Measurements from ENCODE around the gene SNX1. TPM values are rescaled to one million over a fixed set of nuclear protein-coding genes. Genes with fewer than 3 reads are reported as not detected.
"Not testable (repeated sequence)": the region's sequence is repeated elsewhere in the genome, so short reads cannot be mapped to it uniquely, and the experiment has no call there.

Gene SNX1, protein sequence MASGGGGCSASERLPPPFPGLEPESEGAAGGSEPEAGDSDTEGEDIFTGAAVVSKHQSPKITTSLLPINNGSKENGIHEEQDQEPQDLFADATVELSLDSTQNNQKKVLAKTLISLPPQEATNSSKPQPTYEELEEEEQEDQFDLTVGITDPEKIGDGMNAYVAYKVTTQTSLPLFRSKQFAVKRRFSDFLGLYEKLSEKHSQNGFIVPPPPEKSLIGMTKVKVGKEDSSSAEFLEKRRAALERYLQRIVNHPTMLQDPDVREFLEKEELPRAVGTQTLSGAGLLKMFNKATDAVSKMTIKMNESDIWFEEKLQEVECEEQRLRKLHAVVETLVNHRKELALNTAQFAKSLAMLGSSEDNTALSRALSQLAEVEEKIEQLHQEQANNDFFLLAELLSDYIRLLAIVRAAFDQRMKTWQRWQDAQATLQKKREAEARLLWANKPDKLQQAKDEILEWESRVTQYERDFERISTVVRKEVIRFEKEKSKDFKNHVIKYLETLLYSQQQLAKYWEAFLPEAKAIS
- total RNA-seq (2012; rRNA removed), result 28.1 and 29.5 TPM in 2 replicates

- Histone ChIP-seq H3K4me1 (ENCODE audit: control insufficient read depth, insufficient read depth, low read length) (peaks cover 37% of the 10 kb centered on the region), H3K4me2 (ENCODE audit: low read length) (peak within 1 kb of the TSS; percentile 97), H3K4me3 (ENCODE audit: low read length) (peak within 1 kb of the TSS; percentile 88), H3K27me3 (ENCODE audit: control insufficient read depth, insufficient read depth, low read length) (no peaks in the 10 kb centered on the region), H3K9me3 (replicated peaks; ENCODE audit: low read length) (no peaks in the 10 kb centered on the region), H3K36me3 (ENCODE audit: insufficient read depth, low read length) (no peaks in the 10 kb centered on the region), H3K9ac (ENCODE audit: low read depth, low read length) (peak within 1 kb of the TSS; percentile 89)
These were observed at the start of gene SNX1 for GRCh38 chr15:64095795-64096667. SNX1 (plus strand) TSS chr15:64095982; CDS start chr15:64096014, 32 bp downstream.

- H3K9me3 ChIP-seq (replicated peaks; ENCODE audit: low read length), result no peaks in the 10 kb centered on the region
- peaks cover 22% of the 10 kb centered on the region for H3K27me3 ChIP-seq (ENCODE audit: control insufficient read depth, insufficient read depth, low read length)
- H3K4me3 ChIP-seq (ENCODE audit: low read length), result peak within 1 kb of the TSS; percentile 75
- peak within 1 kb of the TSS; percentile 74 for H3K9ac ChIP-seq (ENCODE audit: low read depth, low read length)
- peak within 1 kb of the TSS; percentile 89 for H3K4me2 ChIP-seq (ENCODE audit: low read length)
- H3K4me1 ChIP-seq (ENCODE audit: control insufficient read depth, insufficient read depth, low read length), result peaks cover 17% of the 10 kb centered on the region
- no peaks in the 10 kb centered on the region for H3K36me3 ChIP-seq (ENCODE audit: insufficient read depth, low read length)
These were observed 49.2 kb upstream of the SNX1 start, which contains the start of gene DAPK2 for GRCh38 chr15:64046421-64047153. DAPK2 (minus strand) TSS chr15:64046485; CDS start chr15:64040261, 6,224 bp downstream.

- peaks cover 17% of the 10 kb centered on the region for H3K4me1 ChIP-seq (ENCODE audit: control insufficient read depth, insufficient read depth, low read length)
- no peak overlapping the region for H3K4me3 ChIP-seq (ENCODE audit: low read length)
- H3K9ac ChIP-seq (ENCODE audit: low read depth, low read length), result no peak overlapping the region
- H3K4me2 ChIP-seq (ENCODE audit: low read length), result no peak overlapping the region
- peaks cover 15% of the 10 kb centered on the region for H3K27me3 ChIP-seq (ENCODE audit: control insufficient read depth, insufficient read depth, low read length)
- H3K9me3 ChIP-seq (replicated peaks; ENCODE audit: low read length), result no peaks in the 10 kb centered on the region
- H3K36me3 ChIP-seq (ENCODE audit: insufficient read depth, low read length), result no peaks in the 10 kb centered on the region
These were observed 46.9 kb upstream of the SNX1 start for GRCh38 chr15:64048781-64049460.

GRCh38 chr15:64050281-64051092, 45.3 kb upstream of the SNX1 start:
- no peak overlapping the region for H3K4me3 ChIP-seq (ENCODE audit: low read length)

GRCh38 chr15:64051093-64051402, 44.7 kb upstream of the SNX1 start:
- Histone ChIP-seq H3K27me3 (ENCODE audit: control insufficient read depth, insufficient read depth, low read length) (peaks cover 15% of the 10 kb centered on the region), H3K4me3 (ENCODE audit: low read length) (no peak overlapping the region), H3K4me1 (ENCODE audit: control insufficient read depth, insufficient read depth, low read length) (peaks cover 6% of the 10 kb centered on the region), H3K9me3 (replicated peaks; ENCODE audit: low read length) (no peaks in the 10 kb centered on the region), H3K9ac (ENCODE audit: low read depth, low read length) (no peak overlapping the region), H3K36me3 (ENCODE audit: insufficient read depth, low read length) (no peaks in the 10 kb centered on the region), H3K4me2 (ENCODE audit: low read length) (no peak overlapping the region)

More at GRCh38 chr15:64050281-64051092, 45.3 kb upstream of the SNX1 start:
- Histone ChIP-seq H3K4me1 (ENCODE audit: control insufficient read depth, insufficient read depth, low read length) (peaks cover 10% of the 10 kb centered on the region), H3K9me3 (replicated peaks; ENCODE audit: low read length) (no peaks in the 10 kb centered on the region), H3K4me2 (ENCODE audit: low read length) (no peak overlapping the region), H3K36me3 (ENCODE audit: insufficient read depth, low read length) (no peaks in the 10 kb centered on the region), H3K9ac (ENCODE audit: low read depth, low read length) (no peak overlapping the region), H3K27me3 (ENCODE audit: control insufficient read depth, insufficient read depth, low read length) (peaks cover 15% of the 10 kb centered on the region)

GRCh38 chr15:64051407-64052259, 44.1 kb upstream of the SNX1 start:
- Histone ChIP-seq H3K36me3 (ENCODE audit: insufficient read depth, low read length) (no peaks in the 10 kb centered on the region), H3K27me3 (ENCODE audit: control insufficient read depth, insufficient read depth, low read length) (peaks cover 15% of the 10 kb centered on the region), H3K4me2 (ENCODE audit: low read length) (no peak overlapping the region), H3K4me3 (ENCODE audit: low read length) (no peak overlapping the region), H3K9me3 (replicated peaks; ENCODE audit: low read length) (no peaks in the 10 kb centered on the region), H3K9ac (ENCODE audit: low read depth, low read length) (no peak overlapping the region), H3K4me1 (ENCODE audit: control insufficient read depth, insufficient read depth, low read length) (peaks cover 4% of the 10 kb centered on the region)

DNA sequence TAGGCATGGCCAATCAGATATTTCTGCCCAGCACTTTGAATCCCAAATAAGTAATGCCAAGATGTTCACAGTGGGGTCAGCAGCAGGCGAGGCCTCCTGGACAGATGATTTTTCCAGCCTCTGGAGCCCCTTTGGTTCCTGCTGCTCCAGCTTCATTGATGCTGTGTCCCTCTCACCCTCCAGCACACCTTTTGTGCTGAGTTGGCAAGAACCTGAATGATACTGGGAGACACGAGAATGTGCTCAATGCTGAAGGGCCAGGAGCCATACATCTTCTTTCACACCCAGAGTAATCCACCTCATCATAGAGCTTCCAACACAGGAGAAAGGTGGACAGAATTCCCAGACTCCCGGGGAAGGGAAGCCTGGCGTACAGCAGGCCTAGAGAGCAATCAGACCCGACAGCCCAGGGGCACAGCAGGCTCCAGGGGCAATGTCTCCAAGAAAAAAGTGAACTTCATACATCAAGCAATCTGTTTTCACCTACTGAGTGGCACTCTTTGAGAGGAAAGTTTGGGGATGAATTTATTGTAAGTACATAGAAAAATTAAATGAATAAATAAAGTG, 42.8 kb upstream of the SNX1 start:
- Histone ChIP-seq H3K4me1 (ENCODE audit: control insufficient read depth, insufficient read depth, low read length) (no peaks in the 10 kb centered on the region), H3K9ac (ENCODE audit: low read depth, low read length) (no peak overlapping the region), H3K9me3 (replicated peaks; ENCODE audit: low read length) (no peaks in the 10 kb centered on the region), H3K4me3 (ENCODE audit: low read length) (no peak overlapping the region), H3K4me2 (ENCODE audit: low read length) (no peak overlapping the region), H3K27me3 (ENCODE audit: control insufficient read depth, insufficient read depth, low read length) (peaks cover 11% of the 10 kb centered on the region), H3K36me3 (ENCODE audit: insufficient read depth, low read length) (no peaks in the 10 kb centered on the region)

DNA sequence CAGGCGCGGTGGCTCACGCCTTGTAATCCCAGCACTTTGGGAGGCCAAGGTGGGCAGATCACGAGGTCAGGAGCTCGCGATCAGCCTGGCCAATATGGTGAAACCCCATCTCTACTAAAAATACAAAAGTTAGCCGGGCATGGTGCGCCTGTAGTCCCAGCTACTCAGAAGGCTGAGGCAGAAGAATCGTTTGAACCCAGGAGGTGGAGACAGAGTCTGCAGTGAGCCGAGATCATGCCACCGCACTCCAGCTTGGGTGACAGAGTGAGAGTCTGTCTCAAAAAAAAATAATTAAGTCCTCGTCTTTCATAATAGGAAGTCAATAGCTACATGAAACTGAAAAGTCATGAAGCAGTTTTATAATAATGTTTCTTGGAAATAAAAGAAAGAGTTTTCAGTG, 42.1 kb upstream of the SNX1 start:
- H3K4me1 ChIP-seq (ENCODE audit: control insufficient read depth, insufficient read depth, low read length), result not testable (repeated sequence)

GRCh38 chr15:64058279-64058678, 37.5 kb upstream of the SNX1 start:
- Histone ChIP-seq H3K27me3 (ENCODE audit: control insufficient read depth, insufficient read depth, low read length) (no peaks in the 10 kb centered on the region), H3K4me3 (ENCODE audit: low read length) (no peak overlapping the region), H3K4me2 (ENCODE audit: low read length) (no peak overlapping the region), H3K9me3 (replicated peaks; ENCODE audit: low read length) (no peaks in the 10 kb centered on the region), H3K36me3 (ENCODE audit: insufficient read depth, low read length) (no peaks in the 10 kb centered on the region), H3K9ac (ENCODE audit: low read depth, low read length) (no peak overlapping the region), H3K4me1 (ENCODE audit: control insufficient read depth, insufficient read depth, low read length) (peaks cover 5% of the 10 kb centered on the region)

More for the DNA sequence above, 42.1 kb upstream of the SNX1 start:
- H3K4me2 ChIP-seq (ENCODE audit: low read length); H3K9me3 ChIP-seq (replicated peaks; ENCODE audit: low read length); H3K9ac ChIP-seq (ENCODE audit: low read depth, low read length); H3K27me3 ChIP-seq (ENCODE audit: control insufficient read depth, insufficient read depth, low read length); H3K36me3 ChIP-seq (ENCODE audit: insufficient read depth, low read length); H3K4me3 ChIP-seq (ENCODE audit: low read length): not testable (repeated sequence)
